ENCODE data around the gene ACAA2. TPM values are rescaled to one million over a fixed set of nuclear protein-coding genes. Genes with fewer than 3 reads are reported as not detected.

The ACAA2 gene, protein sequence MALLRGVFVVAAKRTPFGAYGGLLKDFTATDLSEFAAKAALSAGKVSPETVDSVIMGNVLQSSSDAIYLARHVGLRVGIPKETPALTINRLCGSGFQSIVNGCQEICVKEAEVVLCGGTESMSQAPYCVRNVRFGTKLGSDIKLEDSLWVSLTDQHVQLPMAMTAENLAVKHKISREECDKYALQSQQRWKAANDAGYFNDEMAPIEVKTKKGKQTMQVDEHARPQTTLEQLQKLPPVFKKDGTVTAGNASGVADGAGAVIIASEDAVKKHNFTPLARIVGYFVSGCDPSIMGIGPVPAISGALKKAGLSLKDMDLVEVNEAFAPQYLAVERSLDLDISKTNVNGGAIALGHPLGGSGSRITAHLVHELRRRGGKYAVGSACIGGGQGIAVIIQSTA
- total RNA-seq, result 67.9 TPM

DNA sequence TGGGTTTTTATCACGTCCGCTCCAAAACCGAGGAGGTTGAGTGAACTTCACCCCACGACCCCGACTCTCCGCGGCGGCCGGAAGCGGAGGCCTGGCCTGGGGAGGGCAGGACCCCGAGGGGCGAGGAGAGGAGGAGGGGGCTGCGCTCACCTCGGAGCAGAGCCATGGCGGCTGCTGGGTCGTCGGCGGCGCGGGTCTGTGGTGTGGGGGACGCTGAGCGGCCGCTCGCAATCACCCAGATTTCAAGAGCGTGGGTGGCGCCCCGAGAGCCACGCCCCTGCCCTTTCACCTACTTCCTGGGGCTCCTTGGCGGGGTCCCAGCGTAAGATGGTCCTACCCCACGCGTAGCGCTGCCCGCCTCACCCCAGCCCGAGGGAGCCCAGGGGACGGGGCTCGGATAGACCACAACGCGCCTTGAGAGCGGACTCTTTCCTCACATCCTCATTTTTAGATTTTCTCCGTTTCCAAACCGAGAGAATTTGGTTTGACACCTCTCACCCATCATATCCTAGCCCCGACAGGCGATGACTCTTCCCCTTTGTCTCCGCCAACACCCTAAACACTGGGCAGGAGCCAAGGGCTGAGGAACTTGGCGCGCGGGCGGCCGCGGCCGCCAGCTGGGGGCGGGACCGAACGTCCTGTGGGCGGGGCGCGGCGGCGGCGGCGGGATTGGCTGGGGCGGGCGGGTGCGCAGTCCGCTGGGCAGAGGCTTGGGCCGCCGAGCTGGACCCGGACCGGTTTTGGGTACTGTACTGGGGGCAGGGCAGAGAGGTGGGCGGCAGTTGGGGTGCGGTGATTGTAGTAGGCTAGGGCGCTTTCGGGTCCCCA, at the start of gene ACAA2:
ACAA2 (minus strand) TSS at position 215 of the 828 bp plus-strand sequence; CDS start at position 166, 49 bp downstream.
- peak; percentile 93 for DNase-seq

DNA sequence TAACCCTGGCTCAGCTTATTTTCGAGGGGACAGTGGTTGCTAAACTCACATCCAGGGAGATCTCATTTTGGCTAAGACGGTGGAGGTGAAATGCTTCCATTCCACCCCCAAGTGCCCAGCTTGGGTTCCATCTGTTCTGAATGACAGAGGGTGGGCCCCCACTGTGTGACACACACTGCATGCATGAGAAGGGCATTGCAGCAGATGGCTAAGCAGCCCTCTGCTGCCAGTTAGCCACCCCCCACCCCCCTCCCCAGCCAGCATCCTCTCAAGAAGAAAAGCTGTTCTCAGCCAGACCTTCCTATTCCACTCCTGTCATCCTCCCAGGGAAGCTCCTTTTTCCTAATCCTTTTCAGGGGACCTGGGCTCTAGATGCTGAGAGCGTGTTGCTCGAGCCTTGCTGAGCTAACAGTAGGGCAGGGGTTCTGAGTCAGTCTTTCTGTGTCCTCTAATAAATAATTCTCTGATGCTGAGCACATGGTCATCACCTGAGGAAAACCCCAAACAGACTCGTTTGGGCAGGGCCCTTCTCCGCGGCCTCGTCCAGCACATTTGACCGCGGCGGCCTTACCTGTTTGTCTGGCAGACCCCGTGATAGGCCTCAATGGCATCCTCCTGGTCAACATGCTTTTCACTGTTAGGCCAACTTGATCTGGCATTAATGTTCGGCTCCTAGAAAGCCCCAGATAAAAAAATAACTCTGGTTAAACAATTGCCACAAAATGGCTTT, 49.5 kb upstream of the ACAA2 start:
- no peak for DNase-seq

DNA sequence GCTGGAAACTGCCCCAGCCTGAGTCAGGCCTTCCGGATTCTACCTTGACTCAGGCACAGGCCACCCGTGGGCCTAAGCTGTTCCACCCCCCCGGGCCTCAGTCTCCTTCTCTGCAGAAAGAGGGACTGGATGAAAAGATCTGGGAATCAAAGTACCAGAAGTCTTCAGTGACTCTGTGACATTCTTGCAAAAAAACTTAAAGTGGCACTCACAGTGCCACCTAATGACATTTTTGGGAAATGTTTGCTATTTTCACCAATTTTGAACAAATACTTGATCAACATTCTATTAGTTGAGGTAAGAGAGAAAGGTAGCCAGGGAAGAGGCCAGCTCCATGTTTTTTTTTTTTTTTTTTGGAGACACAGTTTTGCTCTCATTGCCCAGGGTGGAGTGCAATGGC, 48.3 kb upstream of the ACAA2 start:
- DNase-seq, result peak; percentile 18

DNA sequence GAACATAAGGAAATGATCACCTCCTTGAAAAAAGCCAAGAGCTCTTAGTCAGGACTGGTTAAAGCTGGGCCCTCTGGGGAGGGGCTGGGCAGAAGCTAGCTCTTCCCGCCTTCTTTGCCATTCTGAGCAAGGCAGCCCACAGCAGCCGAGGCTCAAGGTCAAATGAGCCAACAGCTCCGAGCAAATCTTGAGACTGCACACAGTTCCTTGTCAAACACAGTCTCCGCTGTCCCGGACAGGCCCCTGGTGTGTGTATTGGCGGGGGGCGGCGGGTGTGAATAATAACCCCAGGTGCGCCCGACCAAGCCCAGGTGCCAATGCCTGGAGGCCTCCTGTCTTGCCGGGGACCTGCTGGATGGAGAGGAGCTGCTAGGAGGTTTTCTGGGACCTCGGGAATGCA, 46.4 kb upstream of the ACAA2 start:
- DNase-seq, result no peak

DNA sequence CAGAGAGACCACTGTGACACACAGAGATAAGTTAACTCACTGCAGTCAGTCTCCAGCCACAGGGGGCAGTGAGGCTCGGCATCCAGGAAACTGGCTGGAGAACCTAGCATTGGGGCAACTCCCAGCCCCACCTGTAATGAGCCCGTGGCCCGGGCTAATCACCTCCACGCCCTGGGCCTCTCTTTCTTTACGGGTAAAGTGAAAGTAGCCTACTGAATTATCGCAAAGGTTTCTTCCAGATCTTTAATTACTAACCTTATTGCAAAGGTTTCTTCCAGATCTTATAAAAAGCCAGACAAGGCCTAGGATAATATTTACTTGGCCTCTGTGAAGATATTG, 45.7 kb upstream of the ACAA2 start:
- no peak for DNase-seq

DNA sequence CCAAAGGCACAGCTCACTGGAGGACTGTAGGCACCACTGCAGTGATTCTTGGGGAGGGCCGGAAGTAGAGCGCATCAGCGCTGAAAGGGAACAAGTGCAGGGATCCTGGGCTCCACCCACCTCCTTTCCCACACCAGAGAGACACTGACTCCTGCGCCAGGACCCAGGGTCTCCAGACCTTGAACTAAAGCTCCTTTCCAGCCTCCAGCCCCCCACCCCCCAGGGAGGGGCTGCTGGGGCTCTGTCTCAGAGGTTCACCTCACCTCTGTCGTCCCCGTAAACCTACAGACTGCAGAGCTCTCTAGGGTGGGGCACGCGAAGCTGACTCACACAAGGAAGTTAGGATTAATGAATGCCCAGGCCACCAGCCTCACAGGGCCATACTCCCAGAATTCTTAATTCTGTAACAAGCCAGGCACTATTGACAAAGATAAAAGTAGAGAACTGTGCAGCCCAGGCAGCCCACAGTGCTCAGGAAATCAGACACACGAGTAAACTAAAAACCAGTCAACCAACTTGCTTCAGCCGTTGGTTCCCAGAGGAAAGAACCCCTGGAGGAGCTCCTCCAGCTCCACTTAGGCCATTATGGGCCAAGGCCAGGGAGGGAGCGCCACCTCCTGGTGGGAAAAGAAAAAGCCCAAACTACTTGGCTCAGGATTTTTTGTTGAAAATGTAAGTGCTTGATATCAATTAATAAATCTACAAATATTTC, 45.1 kb upstream of the ACAA2 start:
- peak; percentile 86 for DNase-seq

DNA sequence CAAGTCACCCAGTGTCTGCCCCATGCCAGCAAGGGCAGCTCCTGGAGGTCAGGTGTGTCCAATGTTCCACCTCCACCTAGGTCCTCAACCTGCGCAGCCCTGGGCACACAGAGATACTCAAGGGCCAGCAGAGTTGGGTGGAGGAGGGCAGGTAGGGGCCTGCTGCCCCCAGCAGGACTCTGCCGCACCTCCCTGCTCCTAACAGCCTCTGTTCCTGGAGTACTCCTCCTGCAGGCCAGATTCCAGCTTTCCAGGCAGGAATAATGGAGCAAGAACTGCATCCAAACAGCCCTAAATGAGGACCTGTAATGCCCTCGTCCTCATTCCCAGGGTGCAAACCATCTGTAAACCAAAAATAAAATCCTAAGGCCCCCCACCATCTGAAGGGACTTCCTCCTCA, 44.4 kb upstream of the ACAA2 start:
- no peak for DNase-seq

DNA sequence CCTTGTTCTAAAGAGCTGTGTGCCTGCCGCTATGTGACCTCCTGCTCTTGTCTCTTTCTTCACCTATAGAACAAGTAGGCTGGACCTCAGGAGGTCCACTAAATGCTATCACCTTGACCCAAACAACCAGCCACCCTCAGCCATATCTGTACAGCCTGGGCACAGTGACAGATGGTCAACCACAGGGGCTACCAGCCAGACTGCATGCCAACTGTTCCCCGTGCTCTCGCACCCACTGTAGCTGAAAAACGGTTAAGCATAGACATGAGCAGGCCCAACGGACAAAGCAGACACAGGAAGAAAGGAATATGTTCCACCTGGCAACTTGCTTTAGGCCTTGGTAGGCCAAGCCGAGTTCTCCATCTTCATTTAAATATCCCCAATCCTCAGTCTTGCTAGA, 43.2 kb upstream of the ACAA2 start:
- no peak for DNase-seq

DNA sequence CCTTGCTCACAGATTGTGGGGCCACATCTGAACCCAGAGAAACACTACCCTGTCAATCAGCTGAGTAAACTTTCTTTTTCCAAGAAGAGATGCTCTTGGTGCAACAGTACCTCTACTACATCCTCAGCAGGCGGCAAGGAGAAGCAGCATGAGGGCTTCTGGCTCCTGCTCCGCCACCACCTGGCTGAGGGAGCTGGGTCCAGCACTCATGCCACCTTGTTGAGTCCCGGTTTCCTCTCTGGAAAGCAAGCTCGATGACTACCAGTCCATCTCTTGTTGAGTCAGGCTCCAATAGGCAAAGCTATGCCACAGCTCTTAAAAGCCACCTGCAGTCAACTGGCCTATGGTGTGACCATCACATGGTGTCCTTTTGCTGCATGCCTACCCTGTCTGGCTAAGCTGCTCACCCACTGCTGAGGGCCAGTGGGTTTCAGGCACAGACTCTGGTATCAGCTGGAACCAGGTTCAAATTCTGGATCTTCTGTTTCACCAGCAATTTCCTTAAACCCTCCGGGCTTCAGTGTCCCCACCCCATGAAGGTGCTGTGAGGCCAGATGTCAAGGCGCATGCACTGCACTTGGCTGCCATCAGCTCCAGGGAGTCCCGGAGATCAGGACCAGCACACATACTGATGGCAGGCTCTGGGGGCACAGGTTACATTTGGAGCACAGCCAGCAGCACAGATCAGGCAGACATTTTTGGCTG, 42.5 kb upstream of the ACAA2 start:
- DNase-seq, result no peak

DNA sequence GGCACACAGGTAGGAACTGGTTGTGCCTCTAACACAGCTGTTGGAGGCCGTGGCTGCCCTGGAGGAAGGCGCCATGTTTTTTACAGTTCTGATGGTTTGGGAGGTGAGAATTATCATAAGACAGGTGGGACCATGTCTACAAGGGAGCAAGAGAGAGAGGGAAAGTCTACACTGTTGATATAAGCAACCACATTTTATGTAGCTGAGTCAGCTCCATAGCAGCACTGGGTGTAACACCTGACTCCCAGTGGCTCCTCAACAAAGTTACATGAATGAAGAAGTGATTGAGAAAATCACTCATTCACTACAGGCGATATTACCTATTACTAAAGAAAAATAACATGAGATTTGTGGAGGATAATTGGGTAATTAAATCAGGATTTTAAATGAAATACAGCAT, 41.3 kb upstream of the ACAA2 start:
- DNase-seq, result no peak

DNA sequence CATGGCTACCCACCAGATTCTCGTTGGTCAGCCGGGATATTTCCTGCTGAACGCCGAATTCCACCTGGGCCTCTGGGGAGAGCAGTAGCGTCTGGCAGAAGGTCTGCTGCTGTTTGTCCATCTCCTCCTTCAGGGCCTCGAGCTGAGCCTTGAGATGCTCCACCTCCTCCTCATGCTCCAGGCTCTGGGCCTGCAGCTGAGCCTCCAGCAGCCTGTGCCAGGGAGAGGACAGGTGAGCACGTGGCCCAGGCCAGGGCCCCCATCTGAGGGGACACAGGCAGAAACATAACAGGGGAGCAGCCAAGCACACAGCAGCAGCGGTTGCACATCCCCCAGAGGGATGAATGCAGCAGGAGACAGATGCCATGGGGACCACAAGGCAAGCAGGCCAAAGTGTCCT, 40.1 kb upstream of the ACAA2 start:
- no peak for DNase-seq

DNA sequence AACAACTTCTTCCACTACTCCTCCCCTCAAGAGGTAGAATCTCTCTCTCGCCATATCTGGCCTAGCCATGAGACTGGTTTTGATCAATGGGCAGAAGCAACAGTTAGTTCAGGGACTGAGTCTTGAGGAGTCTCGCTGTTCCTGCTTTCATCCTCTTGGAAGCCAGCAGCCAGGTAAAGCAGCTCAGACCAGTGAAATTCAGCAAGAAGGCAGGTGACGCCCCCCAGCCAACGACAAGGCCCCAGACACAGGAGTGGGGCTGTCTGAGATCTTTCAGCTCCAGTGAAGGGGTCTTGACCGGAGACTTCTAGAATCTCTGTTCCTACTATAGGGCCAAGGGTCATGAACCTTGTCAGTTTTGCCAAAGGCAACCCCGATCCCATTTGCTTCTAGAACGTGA, 39.7 kb upstream of the ACAA2 start:
- DNase-seq, result no peak

DNA sequence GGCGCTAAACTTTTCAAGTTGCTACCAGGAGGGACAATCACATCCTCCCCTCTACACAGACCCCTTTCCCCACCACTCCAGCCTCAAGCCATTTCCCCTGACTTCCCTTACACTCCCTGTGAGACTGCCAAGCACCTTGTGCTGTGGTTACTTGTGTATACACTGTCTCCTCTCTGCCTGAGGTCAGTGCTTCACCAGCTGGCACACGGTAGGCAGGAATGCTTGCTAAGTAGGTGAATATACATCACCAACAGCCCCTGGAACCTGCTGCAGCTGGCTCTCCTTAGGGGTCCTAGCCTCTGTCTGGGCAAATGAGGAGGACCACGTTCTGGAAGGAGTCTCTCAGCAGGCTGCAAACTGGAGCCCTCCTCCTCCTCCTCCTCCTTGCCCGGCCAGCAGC, 38.3 kb upstream of the ACAA2 start:
- DNase-seq, result no peak

DNA sequence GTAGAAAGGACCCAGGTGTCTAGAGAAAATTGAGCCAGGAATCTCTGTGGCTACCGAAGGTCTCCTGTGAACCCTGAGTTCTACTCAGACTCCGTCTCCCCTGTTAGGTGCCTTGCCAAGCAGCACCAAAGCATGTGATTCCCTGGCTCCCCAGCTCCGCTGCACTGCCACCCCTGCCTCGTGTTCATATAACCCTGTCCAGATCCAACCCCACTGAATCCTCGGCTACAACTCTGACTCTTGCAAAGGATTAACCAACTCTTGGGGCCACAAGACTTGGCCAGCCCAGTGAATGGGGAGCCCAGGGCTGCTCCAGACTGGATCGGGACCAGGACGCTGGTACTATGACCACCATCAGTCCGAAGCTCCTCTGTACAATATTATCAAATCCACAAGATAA, 37.3 kb upstream of the ACAA2 start:
- no peak for DNase-seq

DNA sequence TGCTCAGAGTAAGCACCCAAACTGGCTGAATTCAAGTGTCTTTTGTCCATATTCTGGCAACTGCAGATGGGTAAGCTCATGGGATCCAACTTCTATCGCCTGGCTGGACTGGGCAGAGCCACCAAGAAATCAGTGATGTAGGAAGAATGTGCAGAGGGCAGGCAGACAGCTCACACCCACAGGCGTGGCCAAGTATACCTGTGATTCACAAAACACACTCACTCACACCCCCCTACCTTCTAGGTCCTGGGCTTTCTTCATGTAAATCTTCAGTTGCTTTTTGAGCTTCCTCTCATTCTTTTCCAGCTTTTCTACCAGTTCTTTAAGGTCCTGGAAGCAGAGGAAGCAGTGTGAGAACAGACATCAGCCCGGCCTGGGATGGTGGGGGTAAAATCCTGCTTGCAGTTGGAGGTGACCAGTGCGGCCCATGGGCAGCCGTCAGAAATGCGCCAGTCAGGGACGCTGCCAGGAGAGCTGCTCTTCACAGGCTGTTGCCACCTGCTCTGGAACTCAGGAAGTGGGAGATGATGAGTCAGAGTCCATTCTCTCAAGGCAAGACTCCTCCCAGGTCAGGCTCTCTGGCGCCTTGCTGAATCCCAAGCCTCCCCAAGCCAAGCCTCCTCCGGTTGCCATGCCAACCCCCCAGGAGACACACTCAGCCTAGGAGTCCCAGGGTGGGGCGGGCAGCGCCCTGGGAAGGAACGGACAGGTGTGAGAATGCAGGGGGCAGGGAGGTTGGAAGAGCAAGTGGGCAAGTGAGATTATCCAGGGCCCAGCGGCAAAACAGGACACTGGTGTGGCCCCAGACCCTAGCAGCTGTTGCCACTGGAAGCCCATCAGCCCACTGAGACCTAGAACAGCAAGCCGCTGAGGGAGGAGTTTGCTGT, 36.2 kb upstream of the ACAA2 start:
- peak; percentile 37 for DNase-seq

DNA sequence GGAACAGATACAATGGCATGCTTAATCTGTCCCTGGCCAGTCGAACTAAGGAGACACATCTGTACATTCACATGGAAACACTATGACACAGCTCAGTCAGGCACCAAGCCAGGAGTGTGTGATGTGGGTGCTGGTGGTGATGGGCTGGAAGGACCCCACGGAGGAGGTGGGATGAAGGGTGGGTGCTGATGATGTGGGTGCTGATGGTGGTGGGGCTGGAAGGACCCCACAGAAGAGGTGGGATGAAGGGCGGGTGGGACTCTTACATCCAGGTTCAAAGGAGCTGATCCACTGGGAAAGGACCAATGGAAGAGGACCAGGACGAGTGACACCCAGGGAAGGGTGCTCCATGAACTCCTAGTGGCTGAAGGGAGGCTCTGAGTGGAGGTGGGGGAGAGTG, 34.8 kb upstream of the ACAA2 start:
- no peak for DNase-seq

DNA sequence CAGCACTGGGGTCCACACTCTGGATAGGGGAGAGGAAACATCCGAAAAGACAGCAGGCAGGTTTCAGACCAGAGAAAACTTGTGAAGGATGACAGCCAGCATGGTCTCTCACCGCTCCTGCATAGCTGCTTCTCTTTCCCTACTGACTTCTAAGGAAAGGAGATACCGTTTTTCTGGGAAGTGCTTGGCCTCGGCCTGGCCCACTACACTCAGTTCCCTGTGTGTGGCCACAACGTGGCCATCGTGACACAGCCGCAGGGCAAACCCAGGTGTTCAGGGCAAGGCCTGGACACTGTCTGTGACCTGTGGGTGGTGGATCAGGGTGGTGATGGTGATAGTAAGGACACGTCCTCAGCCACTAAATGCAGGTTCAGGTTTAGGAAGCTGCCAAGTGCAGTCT, 34.2 kb upstream of the ACAA2 start:
- no peak for DNase-seq

DNA sequence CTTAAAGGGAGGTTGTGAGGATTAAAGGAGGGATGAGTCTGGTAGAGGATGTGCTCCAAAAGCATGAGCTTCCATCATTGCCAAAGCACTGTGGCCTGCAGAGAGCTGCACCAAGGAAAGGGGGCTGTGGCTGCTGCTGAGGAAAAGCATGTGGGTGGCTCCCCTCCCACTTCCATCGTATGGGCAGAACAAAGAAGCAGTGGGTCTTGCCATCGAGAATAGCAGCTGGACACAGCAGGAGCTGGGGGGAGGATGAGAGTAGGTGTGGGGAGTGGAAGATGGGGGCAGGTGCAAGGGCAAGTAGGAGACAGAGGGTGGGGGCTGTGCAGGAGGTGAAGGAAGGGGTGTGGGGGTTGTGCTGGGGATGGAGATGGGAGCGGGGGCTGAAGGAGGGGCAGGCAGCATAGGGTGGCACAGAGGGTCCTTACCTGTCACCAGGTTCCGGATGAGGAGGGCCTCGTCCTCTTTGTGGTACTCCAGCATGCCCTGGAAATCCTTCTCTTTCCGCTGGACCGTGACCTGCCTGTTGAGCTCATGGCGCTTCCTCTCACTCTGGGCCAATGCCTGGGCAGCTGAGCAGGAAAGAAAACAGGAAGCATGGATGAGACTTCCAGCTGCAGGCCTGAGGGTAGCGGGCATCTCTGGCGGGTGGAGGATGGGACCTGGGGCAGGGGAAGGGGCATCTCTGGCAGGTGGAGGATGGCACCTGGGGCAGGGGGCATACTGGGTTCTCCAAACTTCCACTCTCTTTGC, 33.6 kb upstream of the ACAA2 start:
- DNase-seq, result no peak

DNA sequence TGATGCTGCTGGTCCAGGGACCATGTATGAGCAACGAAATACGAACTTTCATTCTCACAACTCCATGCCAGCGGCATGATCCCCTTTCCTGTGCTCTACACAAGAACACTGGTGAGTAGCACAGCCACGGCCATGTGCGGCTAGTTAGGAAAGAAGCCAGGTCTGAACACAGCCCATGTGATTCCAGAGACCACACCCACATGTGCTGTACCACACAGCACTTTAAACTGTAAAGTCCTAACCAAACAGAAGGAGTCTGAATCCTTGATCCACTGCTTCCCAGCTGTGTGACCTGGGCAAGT, 33.0 kb upstream of the ACAA2 start:
- peak; percentile 72 for DNase-seq
